NK-92 (cell line): ENCODE measurements around the gene ADGRF3.
"Not testable (repeated sequence)": the region's sequence is repeated elsewhere in the genome, so short reads cannot be mapped to it uniquely, and the experiment has no call there.

Experiments
- DNase-seq: peaks from one replicate; lab custom pipeline; 2025; ENCODE audit not compliant: unreplicated experiment; lab: John Stamatoyannopoulos, UW

The ADGRF3 gene

GRCh38 chr2:26352892-26353291 lies 6.3 kb upstream of the ADGRF3 start:
- no peak for DNase-seq

- DNase-seq = no peak
Observed at GRCh38 chr2:26351375-26352090, 4.9 kb upstream of the ADGRF3 start.

- DNase-seq = no peak
Observed at GRCh38 chr2:26349690-26350089, 3.1 kb upstream of the ADGRF3 start.

GRCh38 chr2:26347286-26347865 lies 787 bp upstream of the ADGRF3 start:
- DNase-seq = no peak

GRCh38 chr2:26345545-26346453 lies 790 bp downstream of the ADGRF3 start, which contains the start of gene SELENOI:
TSS of gene SELENOI (plus strand) at chr2:26346143. CDS start at chr2:26346233, 90 bp downstream.
- DNase-seq = peak; percentile 90

GRCh38 chr2:26345283-26345544 lies 1.4 kb downstream of the ADGRF3 start:
- DNase-seq = no peak

GRCh38 chr2:26344581-26345282 lies 1.9 kb downstream of the ADGRF3 start:
- DNase-seq = no peak

- DNase-seq = no peak
Observed at GRCh38 chr2:26340831-26341230, 5.8 kb downstream of the ADGRF3 start.

- no peak for DNase-seq
Observed at GRCh38 chr2:26337298-26337697, 9.3 kb downstream of the ADGRF3 start.

- DNase-seq = no peak
Observed at GRCh38 chr2:26336719-26337118, 9.9 kb downstream of the ADGRF3 start.

- no peak for DNase-seq
Observed at GRCh38 chr2:26335231-26335630, 11.4 kb downstream of the ADGRF3 start.

GRCh38 chr2:26333293-26333692 lies 13.3 kb downstream of the ADGRF3 start:
- DNase-seq = no peak

- not testable (repeated sequence) for DNase-seq
Observed at GRCh38 chr2:26331321-26331720, 15.3 kb downstream of the ADGRF3 start.

- DNase-seq = no peak
Observed at GRCh38 chr2:26330604-26331003, 16.0 kb downstream of the ADGRF3 start.

- DNase-seq = peak; percentile 8
Observed at GRCh38 chr2:26330114-26330549, 16.5 kb downstream of the ADGRF3 start.

GRCh38 chr2:26329083-26329482 lies 17.5 kb downstream of the ADGRF3 start:
- DNase-seq = not testable (repeated sequence)

GRCh38 chr2:26327291-26328272 lies 19.0 kb downstream of the ADGRF3 start:
- DNase-seq = no peak

- DNase-seq = no peak
Observed at GRCh38 chr2:26326514-26326913, 20.1 kb downstream of the ADGRF3 start.

GRCh38 chr2:26325851-26326250 lies 20.7 kb downstream of the ADGRF3 start:
- DNase-seq = no peak

- DNase-seq = no peak
Observed at GRCh38 chr2:26324903-26325302, 21.7 kb downstream of the ADGRF3 start.
